IMR-90 (cell line): ENCODE results near the gene NFYC. TPM values are rescaled to one million over a fixed set of nuclear protein-coding genes. Genes with fewer than 3 reads are reported as not detected.

Experiments
- ATAC-seq: fragments of 200-7000 bp; cut with Tn5 transposase; 2 replicates; pipeline ENCODE4 v1.9.1; 2020; ENCODE audit warnings: low read depth, mild to moderate bottlenecking, moderate library complexity
- BruUV-seq: library from RNA; stranded (reverse); fragments of 400-500 nt; replicated peaks from 2 replicates; lab custom pipeline; 2021; lab: Mats Ljungman, UMichigan
- CTCF ChIA-PET: fragments of 300-600 bp; formaldehyde crosslinking; extraction: SDS; loops from one replicate; lab custom pipeline; 2021; ENCODE audit warnings: antibody characterized with exemption; lab: Yijun Ruan, JAX
- POLR2A ChIA-PET: fragments of 300-600 bp; sonication (Branson Sonifier 250); formaldehyde crosslinking; loops from one replicate; lab custom pipeline; 2022; ENCODE audit warnings: antibody characterized with exemption; ENCODE audit not compliant: unreplicated experiment; lab: Charles Lee
- DNase-seq: peaks from one replicate; pipeline ENCODE4 v3.0.0; 2013
- H2AFZ ChIP-seq: replicated peaks from 2 replicates; pipeline ENCODE3; 2013; ENCODE audit warnings: low read length, mild to moderate bottlenecking; ENCODE audit not compliant: poor library complexity
- H2AK5ac ChIP-seq: 2 replicates; pipeline ENCODE4 v1.6.1; 2013; ENCODE audit warnings: low read depth, low read length, inconsistent platforms
- H2AK9ac ChIP-seq: replicated peaks from 2 replicates; pipeline ENCODE3; 2013; ENCODE audit warnings: mild to moderate bottlenecking, low read depth, low read length, moderate library complexity; ENCODE audit not compliant: poor library complexity
- H2BK120ac ChIP-seq: 2 replicates; pipeline ENCODE4 v1.6.1; 2013; ENCODE audit warnings: low read depth, low read length, inconsistent platforms
- H2BK15ac ChIP-seq: 3 replicates; pipeline ENCODE4 v1.6.1; 2013; ENCODE audit warnings: low read depth, low read length, inconsistent platforms
- H2BK20ac ChIP-seq: 2 replicates; pipeline ENCODE4 v1.6.1; 2013; ENCODE audit warnings: low read depth, mild to moderate bottlenecking, inconsistent platforms, low read length, moderate library complexity
- H2BK5ac ChIP-seq: 2 replicates; pipeline ENCODE4 v1.6.1; 2013; ENCODE audit warnings: mild to moderate bottlenecking, low read depth, low read length, inconsistent platforms; ENCODE audit not compliant: poor library complexity, severe bottlenecking
- H3K14ac ChIP-seq: replicated peaks from 2 replicates; pipeline ENCODE4 v1.6.1; 2013; ENCODE audit warnings: low read depth, low read length, inconsistent platforms
- H3K18ac ChIP-seq: 2 replicates; pipeline ENCODE4 v1.6.1; 2013; ENCODE audit warnings: low read depth, low read length, control low read depth
- H3K23ac ChIP-seq: 2 replicates; pipeline ENCODE4 v1.6.1; 2013; ENCODE audit warnings: low read depth, low read length, inconsistent platforms
- H3K27ac ChIP-seq: 2 replicates; pipeline ENCODE4 v1.5.1; 2013; ENCODE audit warnings: mild to moderate bottlenecking, control low read depth, low read length; ENCODE audit not compliant: insufficient read depth
- H3K27me3 ChIP-seq: 2 replicates; pipeline ENCODE4 v1.6.1; 2013; ENCODE audit warnings: low read length; ENCODE audit not compliant: control insufficient read depth, insufficient read depth
- H3K36me3 ChIP-seq: 2 replicates; pipeline ENCODE4 v1.6.1; 2013; ENCODE audit warnings: low read length, mixed read lengths; ENCODE audit not compliant: control insufficient read depth, insufficient read depth
- H3K4ac ChIP-seq: 2 replicates; pipeline ENCODE4 v1.6.1; 2013; ENCODE audit warnings: low read depth, low read length, inconsistent platforms
- H3K4me1 ChIP-seq: 2 replicates; pipeline ENCODE4 v1.6.1; 2013; ENCODE audit warnings: low read length, mixed read lengths; ENCODE audit not compliant: control insufficient read depth, insufficient read depth
- H3K4me2 ChIP-seq: 2 replicates; pipeline ENCODE4 v1.6.1; 2013; ENCODE audit warnings: low read depth, mild to moderate bottlenecking, control low read depth, low read length, moderate library complexity
- H3K4me3 ChIP-seq: 2 replicates; pipeline ENCODE4 v1.5.1; 2013; ENCODE audit warnings: low read depth, mild to moderate bottlenecking, control low read depth, low read length, moderate library complexity; ENCODE audit not compliant: insufficient read depth
- H3K56ac ChIP-seq: 2 replicates; pipeline ENCODE4 v1.6.1; 2013; ENCODE audit warnings: low read length, inconsistent platforms; ENCODE audit not compliant: insufficient read depth; ENCODE audit errors: extremely low read depth
- H3K79me1 ChIP-seq, 2 experiments: 2 replicates each; pipeline ENCODE4 v1.6.1; 2013; ENCODE audit warnings: low read length in 2 of 2, inconsistent platforms in 1 of 2, low read depth in 1 of 2
- H3K9ac ChIP-seq: 2 replicates; pipeline ENCODE4 v1.6.1; 2013; ENCODE audit warnings: low read depth, low read length, control low read depth
- H3K9me1 ChIP-seq: 2 replicates; pipeline ENCODE4 v1.6.1; 2013; ENCODE audit warnings: low read length, inconsistent platforms; ENCODE audit not compliant: insufficient read depth
- H3K9me3 ChIP-seq: 2 replicates; pipeline ENCODE4 v1.6.1; 2013; ENCODE audit warnings: low read length; ENCODE audit not compliant: control insufficient read depth, insufficient read depth
- H4K20me1 ChIP-seq: 2 replicates; pipeline ENCODE4 v1.6.1; 2013; ENCODE audit warnings: low read length, inconsistent platforms; ENCODE audit not compliant: insufficient read depth
- H4K5ac ChIP-seq: 2 replicates; pipeline ENCODE4 v1.6.1; 2013; ENCODE audit warnings: mild to moderate bottlenecking, low read depth, low read length, control low read depth
- H4K8ac ChIP-seq, 2 experiments: 2 replicates each; pipeline ENCODE4 v1.6.1; 2013; ENCODE audit warnings: low read depth in 2 of 2, low read length in 2 of 2, control low read depth in 1 of 2, inconsistent platforms in 1 of 2
- H4K91ac ChIP-seq: 2 replicates; pipeline ENCODE4 v1.6.1; 2013; ENCODE audit warnings: low read depth, low read length, inconsistent platforms; ENCODE audit not compliant: insufficient read depth
- BHLHE40 ChIP-seq: fragments of 150-350 bp; IDR thresholded peaks from 2 replicates; pipeline ENCODE4 v1.6.1; 2016; ENCODE audit warnings: mild to moderate bottlenecking, low read depth, low read length
- MXI1 ChIP-seq: IDR thresholded peaks from 2 replicates; pipeline ENCODE4 v1.6.1; 2012; ENCODE audit warnings: low read depth, mild to moderate bottlenecking, low read length, moderate library complexity, borderline replicate concordance
- RAD21 ChIP-seq: IDR thresholded peaks from 2 replicates; pipeline ENCODE4 v1.6.1; 2012; ENCODE audit warnings: low read length, improper control_type of control experiment
- RCOR1 ChIP-seq: IDR thresholded peaks from 2 replicates; pipeline ENCODE4 v1.6.1; 2012; ENCODE audit warnings: mild to moderate bottlenecking, low read length, improper control_type of control experiment; ENCODE audit not compliant: insufficient replicate concordance
- SMC3 ChIP-seq: fragments of 150-350 bp; IDR thresholded peaks from 2 replicates; pipeline ENCODE4 v1.6.1; 2016; ENCODE audit warnings: low read depth, mild to moderate bottlenecking, antibody characterized with exemption, low read length, moderate library complexity
- USF2 ChIP-seq: fragments of 150-350 bp; IDR thresholded peaks from 2 replicates; pipeline ENCODE4 v1.6.1; 2017; ENCODE audit warnings: mild to moderate bottlenecking, antibody characterized with exemption, low read length, low read depth
- WGBS, 2 experiments: methylation state at CpG; one replicate each; pipeline versions ENCODE4 v1.1.5 to v1.1.7; 2013; ENCODE audit warnings: missing lambda C conversion rate in 2 of 2; ENCODE audit not compliant: insufficient read length in 1 of 2; ENCODE audit errors: extremely low coverage in 2 of 2; 5-methylcytosine and 5-hydroxymethylcytosine counted together
- dilution Hi-C: fragments of 300-500 bp; cut with HindIII; formaldehyde crosslinking; loops from one replicate; pipeline ENCODE4 v1.14.3; 2018; ENCODE audit warnings: low sequenced_read_pairs; ENCODE audit not compliant: unreplicated experiment
- in situ Hi-C: fragments of 300-500 bp; cut with MboI; formaldehyde crosslinking; loops from 3 replicates; pipeline ENCODE4 v1.14.3; 2019; ENCODE audit warnings: low sequenced_read_pairs, inconsistent platforms, mixed read lengths
- intact Hi-C: fragments of 100-400 bp; cut with micrococcal nuclease; formaldehyde crosslinking; loops from 2 replicates; pipeline ENCODE4 v1.10.0; 2022
- polyA plus RNA-seq, 3 experiments: library from polyadenylated mRNA; depleted of rRNA; stranded (reverse); fragments of >200 nt; gene quantifications; 2 replicates each; pipeline ENCODE4 v1.2.3, GENCODE V29; 2012; ENCODE audit warnings: low replicate concordance in 1 of 3
- total RNA-seq: library from RNA; depleted of rRNA; stranded (reverse); fragments of >200 nt; gene quantifications from 2 replicates; pipeline ENCODE4 v1.2.3, GENCODE V29; 2012

The NFYC gene
- total and polyA plus RNA-seq, 2 of the 4 experiments (the other 2 are of a cell fraction) = 45.2 to 62.2 TPM

DNA sequence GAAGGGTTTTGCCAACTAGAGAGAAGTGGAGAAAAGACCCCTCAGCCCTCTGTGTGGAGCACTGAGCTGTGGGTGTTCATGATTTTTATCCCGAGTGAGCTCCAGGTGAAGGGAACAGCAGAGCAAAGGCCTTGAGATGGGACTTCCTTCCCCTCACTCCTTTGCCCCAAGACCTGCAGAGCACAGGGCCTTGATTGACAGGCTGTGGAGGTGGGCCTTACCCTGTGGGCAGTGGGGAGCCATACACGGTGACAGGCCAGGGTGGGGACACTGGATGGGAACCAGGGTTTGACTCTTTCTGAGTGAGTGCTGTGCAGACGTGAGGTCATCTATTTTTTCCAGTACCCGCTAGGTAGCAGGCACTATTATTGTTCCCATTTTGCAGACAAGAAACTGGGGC, 102.5 kb downstream of the NFYC start:
- no peak overlapping the region for H2BK120ac ChIP-seq
- no peaks in the 10 kb centered on the region for H3K9me1 ChIP-seq
- H3K14ac ChIP-seq = no peak overlapping the region
- no peaks in the 10 kb centered on the region for H4K20me1 ChIP-seq
- no peak overlapping the region for H2BK20ac ChIP-seq
- H3K27me3 ChIP-seq = peaks cover 60% of the 10 kb centered on the region
- H3K9ac ChIP-seq = no peak overlapping the region
- no peaks in the 10 kb centered on the region; the same call in 1 of the 2 replicates for H3K4me1 ChIP-seq
- ChIA-PET CTCF (no interaction called here), POLR2A (no interaction called here)
- no peak overlapping the region for H2AK9ac ChIP-seq
- no peak overlapping the region for H2BK15ac ChIP-seq
- H3K4me3 ChIP-seq = no peak overlapping the region
- H4K8ac ChIP-seq = no peak overlapping the region
- dilution Hi-C loops (no loop called here), in situ Hi-C loops (no loop called here), intact Hi-C loops (no loop called here)
- no peak overlapping the region for H3K27ac ChIP-seq
- H3K18ac ChIP-seq = no peak overlapping the region
- TF ChIP-seq SMC3 (no peak), MXI1 (no peak), RCOR1 (no peak), USF2 (no peak), BHLHE40 (no peak), RAD21 (no peak)
- H3K36me3 ChIP-seq = no peaks in the 10 kb centered on the region
- BruUV-seq = no TSS peak
- ATAC-seq (no peak), DNase-seq (no peak)
- no peak overlapping the region for H2AK5ac ChIP-seq
- no peaks in the 10 kb centered on the region for H3K9me3 ChIP-seq
- no peak overlapping the region for H3K4me2 ChIP-seq
- H2AFZ ChIP-seq = no peak overlapping the region
- H3K56ac ChIP-seq = no peak overlapping the region
- 60% methylated on average over 1 of the region's 4 CpGs; no CpG with 5 or more reads in 1 of the 2 experiments for WGBS, 2 experiments
- no peak overlapping the region for H3K4ac ChIP-seq
- no peaks in the 10 kb centered on the region for H3K79me1 ChIP-seq
- H4K5ac ChIP-seq = no peak overlapping the region
- no peak overlapping the region for H2BK5ac ChIP-seq
- no peak overlapping the region for H4K91ac ChIP-seq
- no peak overlapping the region for H3K23ac ChIP-seq
